DMS153 treated with DMSO at 0.1 percent for 48 hours (cell line): ENCODE measurements around the gene SLC12A7.
"Not testable (repeated sequence)": the region's sequence is repeated elsewhere in the genome, so short reads cannot be mapped to it uniquely, and the experiment has no call there.

ENCODE experiments used
- DNase-seq: peaks from one replicate; lab custom pipeline; 2025; ENCODE audit not compliant: unreplicated experiment; lab: John Stamatoyannopoulos, UW

SLC12A7 gene

GRCh38 chr5:1011741-1012312 is 100.0 kb downstream of the SLC12A7 start:
- DNase-seq: no peak

- peak; percentile 63 for DNase-seq
Measured at GRCh38 chr5:1011226-1011631, 100.6 kb downstream of the SLC12A7 start.

- DNase-seq: no peak
Measured at GRCh38 chr5:1010641-1011046, 101.2 kb downstream of the SLC12A7 start.

GRCh38 chr5:1010181-1010510 is 101.7 kb downstream of the SLC12A7 start:
- DNase-seq: no peak

GRCh38 chr5:1009359-1010180 is 102.3 kb downstream of the SLC12A7 start:
- no peak for DNase-seq

GRCh38 chr5:1008451-1009358 is 103.2 kb downstream of the SLC12A7 start, which contains the start of gene NKD2:
TSS of gene NKD2 (plus strand) at chr5:1008802. CDS start at chr5:1009058, 256 bp downstream.
- peak; percentile 23 for DNase-seq

- DNase-seq: no peak
Measured at GRCh38 chr5:1007681-1008450, 104.0 kb downstream of the SLC12A7 start.

- no peak for DNase-seq
Measured at GRCh38 chr5:1007221-1007680, 104.6 kb downstream of the SLC12A7 start.

- no peak for DNase-seq
Measured at GRCh38 chr5:1006656-1007071, 105.2 kb downstream of the SLC12A7 start.

GRCh38 chr5:1005904-1006655 is 105.8 kb downstream of the SLC12A7 start:
- no peak for DNase-seq

GRCh38 chr5:1005249-1005851 is 106.5 kb downstream of the SLC12A7 start:
- DNase-seq: no peak

- DNase-seq: peak; percentile 49
Measured at GRCh38 chr5:1004461-1005248, 107.2 kb downstream of the SLC12A7 start.

- DNase-seq: peak; percentile 94
Measured at GRCh38 chr5:1003296-1003937, 108.4 kb downstream of the SLC12A7 start.

GRCh38 chr5:1002836-1003235 is 109.0 kb downstream of the SLC12A7 start:
- no peak for DNase-seq

- DNase-seq: no peak
Measured at GRCh38 chr5:1002271-1002546, 109.7 kb downstream of the SLC12A7 start.

- no peak for DNase-seq
Measured at GRCh38 chr5:1001406-1002270, 110.2 kb downstream of the SLC12A7 start.

GRCh38 chr5:1000831-1001230 is 111.0 kb downstream of the SLC12A7 start:
- DNase-seq: not testable (repeated sequence)
